H1 (cell line): Measurements from ENCODE around the gene AMOTL2. TPM values are rescaled to one million over a fixed set of nuclear protein-coding genes. Genes with fewer than 3 reads are reported as not detected.

Experiments
- CTCF ChIA-PET: fragments of 300-600 bp; sonication (Branson Sonifier 250); formaldehyde crosslinking; loops from one replicate; lab custom pipeline; 2021; ENCODE audit not compliant: partially characterized antibody; lab: Charles Lee
- POLR2A ChIA-PET: fragments of 300-600 bp; sonication (Branson Sonifier 250); formaldehyde crosslinking; loops from one replicate; lab custom pipeline; 2021; ENCODE audit warnings: inconsistent platforms; ENCODE audit not compliant: partially characterized antibody; lab: Charles Lee
- DNase-seq, 2 experiments: peaks; one replicate each; pipeline versions ENCODE4 v3.0.0 to v3.0.0-alpha.2; 2010 to 2022; ENCODE audit warnings: low spot score in 2 of 2, low read depth in 1 of 2, mixed read lengths in 1 of 2
- FAIRE-seq: peaks from 2 replicates; lab custom pipeline; 2011; peaks lifted over from hg19 to GRCh38; lab: Jason Lieb, UNC
- H2AFZ ChIP-seq: 2 replicates; pipeline ENCODE4 v1.8.1; 2012; ENCODE audit warnings: low read length, inconsistent platforms
- H2AK5ac ChIP-seq: 2 replicates; pipeline ENCODE4 v1.6.1; 2013; ENCODE audit warnings: low read depth, low read length
- H2BK120ac ChIP-seq: replicated peaks from 2 replicates; pipeline ENCODE3; 2013; ENCODE audit warnings: low read depth, low read length, inconsistent platforms
- H2BK12ac ChIP-seq: 2 replicates; pipeline ENCODE4 v1.6.1; 2013; ENCODE audit warnings: low read depth, low read length
- H2BK15ac ChIP-seq: 2 replicates; pipeline ENCODE4 v1.6.1; 2013; ENCODE audit warnings: low read length
- H2BK20ac ChIP-seq: 2 replicates; pipeline ENCODE4 v1.6.1; 2013; ENCODE audit warnings: low read length
- H2BK5ac ChIP-seq: 2 replicates; pipeline ENCODE4 v1.6.1; 2013; ENCODE audit warnings: low read depth, low read length
- H3K14ac ChIP-seq: 2 replicates; pipeline ENCODE4 v1.6.1; 2013; ENCODE audit warnings: inconsistent platforms; ENCODE audit not compliant: insufficient read length
- H3K18ac ChIP-seq: 2 replicates; pipeline ENCODE4 v1.6.1; 2013; ENCODE audit warnings: low read length; ENCODE audit errors: extremely low read depth
- H3K23ac ChIP-seq: 2 replicates; pipeline ENCODE4 v1.6.1; 2013; ENCODE audit warnings: inconsistent platforms; ENCODE audit not compliant: insufficient read length
- H3K23me2 ChIP-seq: 2 replicates; pipeline ENCODE4 v1.6.1; 2013; ENCODE audit warnings: low read depth, low read length
- H3K27ac ChIP-seq: 2 replicates; pipeline ENCODE4 v1.6.1; 2011; ENCODE audit warnings: low read depth, low read length, inconsistent platforms
- H3K27me3 ChIP-seq, 4 experiments: replicated peaks in 1 of 4; 1 replicate in 1 of 4; 2 replicates in 3 of 4; pipeline versions ENCODE4 v1.6.1 to v1.8.1; 2011 to 2013; ENCODE audit warnings: low read length in 3 of 4, mild to moderate bottlenecking in 3 of 4, inconsistent platforms in 2 of 4, mixed read lengths in 2 of 4, moderate library complexity in 1 of 4; ENCODE audit not compliant: control insufficient read depth in 3 of 4, insufficient read depth in 3 of 4; ENCODE audit errors: extremely low read depth in 1 of 4
- H3K36me3 ChIP-seq, 4 experiments: 2 replicates each; pipeline versions ENCODE4 v1.6.1 to v1.8.1; 2011 to 2013; ENCODE audit warnings: mild to moderate bottlenecking in 4 of 4, low read length in 3 of 4, moderate library complexity in 2 of 4, control low read depth in 1 of 4, inconsistent platforms in 1 of 4; ENCODE audit not compliant: insufficient read depth in 4 of 4, control insufficient read depth in 2 of 4
- H3K4ac ChIP-seq: replicated peaks from 2 replicates; pipeline ENCODE3; 2013; ENCODE audit warnings: low read length, low read depth, mixed read lengths, inconsistent platforms; ENCODE audit not compliant: insufficient read length
- H3K4me1 ChIP-seq, 4 experiments: replicated peaks in 1 of 4; 1 replicate in 1 of 4; 2 replicates in 3 of 4; pipeline versions ENCODE4 v1.6.1 to v1.8.1; 2011 to 2013; ENCODE audit warnings: low read length in 3 of 4, inconsistent platforms in 2 of 4, mixed read lengths in 1 of 4; ENCODE audit not compliant: insufficient read depth in 4 of 4, control insufficient read depth in 3 of 4
- H3K4me2 ChIP-seq, 2 experiments: 2 replicates each; pipeline versions ENCODE4 v1.6.1 to v1.8.1; 2011 to 2013; ENCODE audit warnings: low read depth in 2 of 2, low read length in 2 of 2, control low read depth in 1 of 2, inconsistent platforms in 1 of 2, mild to moderate bottlenecking in 1 of 2; ENCODE audit not compliant: insufficient read depth in 1 of 2
- H3K4me3 ChIP-seq, 4 experiments: fragments of 200-600, 300-600 bp in 1 of 4; sonication (generic), shearing (Covaris generic), sonication (Bioruptor Twin) in 1 of 4; 2 replicates each; pipeline versions ENCODE4 v1.5.1 to v1.8.1; 2011 to 2016; ENCODE audit warnings: low read length in 4 of 4, low read depth in 3 of 4, control low read depth in 2 of 4, inconsistent platforms in 2 of 4, mild to moderate bottlenecking in 2 of 4, mixed read lengths in 1 of 4, moderate library complexity in 1 of 4; ENCODE audit not compliant: insufficient read depth in 2 of 4; ENCODE audit errors: extremely low read depth in 1 of 4
- H3K56ac ChIP-seq: replicated peaks from 2 replicates; pipeline ENCODE3; 2013; ENCODE audit warnings: low read depth, mild to moderate bottlenecking, mixed read lengths, low read length, inconsistent platforms; ENCODE audit not compliant: insufficient read length
- H3K79me1 ChIP-seq: 2 replicates; pipeline ENCODE4 v1.6.1; 2013; ENCODE audit warnings: low read depth, low read length, control low read depth
- H3K79me2 ChIP-seq, 2 experiments: 2 replicates each; pipeline versions ENCODE4 v1.6.1 to v1.8.1; 2012 to 2013; ENCODE audit warnings: low read length in 2 of 2, mild to moderate bottlenecking in 2 of 2, inconsistent platforms in 1 of 2; ENCODE audit not compliant: insufficient read depth in 2 of 2, control insufficient read depth in 1 of 2
- H3K9ac ChIP-seq, 4 experiments: replicated peaks in 1 of 4; 1 replicate in 1 of 4; 2 replicates in 3 of 4; pipeline versions ENCODE4 v1.6.1 to v1.8.1; 2011 to 2013; ENCODE audit warnings: low read depth in 3 of 4, low read length in 3 of 4, control low read depth in 2 of 4, mild to moderate bottlenecking in 2 of 4, moderate library complexity in 2 of 4, inconsistent platforms in 1 of 4; ENCODE audit errors: extremely low read depth in 1 of 4
- H3K9me3 ChIP-seq, 2 experiments: 2 replicates each; pipeline versions ENCODE4 v1.6.1 to v1.8.1; 2012 to 2013; ENCODE audit warnings: mild to moderate bottlenecking in 2 of 2, moderate library complexity in 2 of 2, control low read depth in 1 of 2, inconsistent platforms in 1 of 2, low read depth in 1 of 2, low read length in 1 of 2, mixed read lengths in 1 of 2; ENCODE audit not compliant: insufficient read depth in 2 of 2
- H4K20me1 ChIP-seq, 2 experiments: replicated peaks in 1 of 2; 2 replicates each; pipeline versions ENCODE3 to v1.8.1; 2011 to 2013; ENCODE audit warnings: inconsistent platforms in 2 of 2, low read length in 2 of 2, mild to moderate bottlenecking in 1 of 2; ENCODE audit not compliant: insufficient read depth in 2 of 2, control insufficient read depth in 1 of 2
- H4K5ac ChIP-seq: 2 replicates; pipeline ENCODE4 v1.6.1; 2013; ENCODE audit warnings: low read length, low read depth, mixed read lengths, inconsistent platforms; ENCODE audit not compliant: insufficient read length
- H4K8ac ChIP-seq: 2 replicates; pipeline ENCODE4 v1.8.0; 2013; ENCODE audit warnings: mild to moderate bottlenecking, moderate library complexity, low read length, inconsistent platforms; ENCODE audit not compliant: insufficient read depth; ENCODE audit errors: extremely low read depth
- H4K91ac ChIP-seq: replicated peaks from 2 replicates; pipeline ENCODE3; 2013; ENCODE audit warnings: low read length, mixed read lengths, inconsistent platforms; ENCODE audit not compliant: insufficient read length
- CTBP2 ChIP-seq: IDR thresholded peaks from 2 replicates; pipeline ENCODE4 v1.7.0; 2011; ENCODE audit warnings: borderline replicate concordance, mild to moderate bottlenecking, moderate library complexity, mixed read lengths, low read length; ENCODE audit not compliant: insufficient read depth, insufficient read length
- NRF1 ChIP-seq: IDR thresholded peaks from 2 replicates; pipeline ENCODE4 v1.6.1; 2011; ENCODE audit warnings: mild to moderate bottlenecking, low read depth, low read length, improper control_type of control experiment
- POLR2A ChIP-seq, 2 experiments: IDR thresholded peaks; 1 replicate in 1 of 2; 2 replicates in 1 of 2; pipeline ENCODE4 v1.6.1; 2011; ENCODE audit warnings: low read depth in 2 of 2, low read length in 2 of 2, mild to moderate bottlenecking in 2 of 2; ENCODE audit errors: control extremely low read depth in 1 of 2
- POLR2AphosphoS5 ChIP-seq: IDR thresholded peaks from 2 replicates; pipeline ENCODE4 v1.6.1; 2011; ENCODE audit warnings: low read depth, low read length
- RXRA ChIP-seq: IDR thresholded peaks from 2 replicates; pipeline ENCODE4 v1.6.1; 2011; ENCODE audit warnings: low read depth, mild to moderate bottlenecking, low read length, moderate library complexity; ENCODE audit not compliant: insufficient read depth
- WGBS, 2 experiments: shearing (Covaris generic) in 1 of 2; methylation state at CpG; one replicate each; pipeline versions ENCODE4 v1.1.6 to v1.1.7; 2013 to 2015; ENCODE audit warnings: low lambda C conversion rate in 2 of 2, mixed read lengths in 2 of 2, inconsistent platforms in 1 of 2, low coverage in 1 of 2, missing lambda C conversion rate in 1 of 2; ENCODE audit not compliant: insufficient replicate concordance in 2 of 2, insufficient coverage in 1 of 2, insufficient read length in 1 of 2; ENCODE audit errors: extremely low coverage in 1 of 2, missing lambda C conversion rate in 1 of 2; 5-methylcytosine and 5-hydroxymethylcytosine counted together
- polyA plus RNA-seq, 7 experiments: library from polyadenylated mRNA; depleted of rRNA in 3 of 7; stranded (reverse) in 5 of 7; unstranded in 2 of 7; fragments of >200 nt in 5 of 7; fragments of 200-250 nt in 2 of 7; gene quantifications; 1 replicate in 5 of 7; 2 replicates in 1 of 7; 4 replicates in 1 of 7; pipeline versions ENCODE4 v1.2.1 to v1.2.3, GENCODE V29; 2011 to 2013; ENCODE audit warnings: missing spikeins in 2 of 7, mixed read lengths in 2 of 7
- total RNA-seq: library from RNA; stranded (reverse); fragmentation: NEBNext Ultra II Directional; extraction: Animal tissue kit (Norgen Biotek cat#: 25700); gene quantifications from 2 replicates; pipeline ENCODE4 v1.2.1, GENCODE V29; 2021

Gene AMOTL2
- total and polyA plus RNA-seq, 2 of the 8 experiments (the other 6 are each of a cell fraction or from before 2014, with no cell fraction given) = 19.0 to 63.7 TPM

- H3K27ac ChIP-seq = no peak overlapping the region
- POLR2A ChIA-PET = interaction anchor here (0.9 to 45.2 kb wide), 14 partner anchors 2 to 118 kb away, joined by 3 to 1731 read pairs (median 5); partner anchors contain the start of genes AMOTL2, ANAPC13 and CEP63
- H4K20me1 ChIP-seq = peaks cover 19 to 22% of the 10 kb centered on the region in 2 experiments
- H2AFZ ChIP-seq = no peak overlapping the region
- WGBS, 2 experiments = 86% methylated on average over 8 of the region's 8 CpGs; no CpG with 5 or more reads in 1 of the 2 experiments
- no peak overlapping the region for H3K9ac ChIP-seq
- peaks cover 9% of the 10 kb centered on the region for H3K79me1 ChIP-seq
- H3K4ac ChIP-seq = no peak overlapping the region
- no peak overlapping the region for H2AK5ac ChIP-seq
- H3K56ac ChIP-seq = no peak overlapping the region
- no peaks in the 10 kb centered on the region for H3K9me3 ChIP-seq
- H3K4me2 ChIP-seq = no peak overlapping the region
- H4K91ac ChIP-seq = no peak overlapping the region
- no peak overlapping the region for H3K18ac ChIP-seq
- DNase-seq (no peak), FAIRE-seq (no peak)
- peaks cover 23 to 38% (median 34%) of the 10 kb centered on the region in 4 experiments for H3K4me1 ChIP-seq
- H2BK120ac ChIP-seq = no peak overlapping the region
- H2BK15ac ChIP-seq = no peak overlapping the region
- peaks cover 2% of the 10 kb centered on the region for H3K23me2 ChIP-seq
- no peak overlapping the region for H4K5ac ChIP-seq
- peaks cover 0 to 30% of the 10 kb centered on the region in 2 experiments; a peak in 2 of 4 replicates for H3K79me2 ChIP-seq
- TF ChIP-seq POLR2A (IDR thresholded peaks at IDR 0.05; ENCODE audit: control extremely low read depth in 1 of 2, low read depth in 2 of 2, low read length in 2 of 2) (peak in 1 of 2 experiments; percentile 62; a peak in 2 of 3 replicates), POLR2AphosphoS5 (peak; percentile 62), RXRA (no peak), NRF1 (no peak), CTBP2 (no peak)
- H3K36me3 ChIP-seq = peaks cover 31 to 79% (median 52%) of the 10 kb centered on the region in 4 experiments
- H4K8ac ChIP-seq = no peak overlapping the region
- H3K4me3 ChIP-seq = no peak overlapping the region
- H2BK12ac ChIP-seq = no peak overlapping the region
- no peak overlapping the region for H2BK5ac ChIP-seq
- H2BK20ac ChIP-seq = no peak overlapping the region
- H3K27me3 ChIP-seq = peaks cover 0 to 2% (median under 1%) of the 10 kb centered on the region in 4 experiments; a peak in 3 of 7 replicates
- H3K23ac ChIP-seq = no peak overlapping the region
- no peak overlapping the region for H3K14ac ChIP-seq
- CTCF ChIA-PET = interaction anchor here (6.6 to 14.7 kb wide), 4 partner anchors 6 to 106 kb away, joined by 46 to 144 read pairs (median 107); partner anchors contain the start of gene AMOTL2
Observed at GRCh38 chr3:134367869-134368750, 6.1 kb downstream of the AMOTL2 start.
